HepG2 (cell line): ENCODE results near the gene TMEM63B. TPM values are rescaled to one million over a fixed set of nuclear protein-coding genes. Genes with fewer than 3 reads are reported as not detected.

Source experiments
- ATAC-seq: fragments of 200-7000 bp; cut with Tn5 transposase; 3 replicates; pipeline ENCODE4 v1.9.1; 2020; ENCODE audit warnings: mild to moderate bottlenecking, moderate library complexity
- BruUV-seq: library from RNA; stranded (reverse); fragments of 400-500 nt; replicated peaks from 2 replicates; lab custom pipeline; 2021; lab: Mats Ljungman, UMichigan
- CTCF ChIA-PET: fragments of 300-600 bp; formaldehyde crosslinking; extraction: SDS; loops from one replicate; lab custom pipeline; 2021; ENCODE audit warnings: low total read pairs, inconsistent platforms, low intra/inter-chr PET ratio; lab: Yijun Ruan, JAX
- POLR2A ChIA-PET: fragments of 350-600 bp; sonication (Branson Sonifier 250); formaldehyde crosslinking; loops from one replicate; lab custom pipeline; 2020; ENCODE audit warnings: antibody characterized with exemption, inconsistent platforms; lab: Yijun Ruan, JAX
- DNase-seq: peaks from one replicate; pipeline ENCODE4 v3.0.0-alpha.2; 2015; ENCODE audit warnings: low spot score
- FAIRE-seq: peaks from 3 replicates; lab custom pipeline; 2011; peaks lifted over from hg19 to GRCh38; lab: Jason Lieb, UNC
- H2AFZ ChIP-seq: one replicate; pipeline ENCODE4 v1.6.1; 2011; ENCODE audit warnings: low read length, inconsistent platforms
- H3K27ac ChIP-seq: fragments of 300-600 bp; 3 replicates; pipeline ENCODE4 v1.8.0; 2011; ENCODE audit warnings: mixed run types, mild to moderate bottlenecking, mixed read lengths, low read length, inconsistent platforms; ENCODE audit not compliant: insufficient read depth; ENCODE audit errors: extremely low read length
- H3K27me3 ChIP-seq, 2 experiments: fragments of 200-600 bp in 1 of 2; 2 replicates in 1 of 2; 3 replicates in 1 of 2; pipeline versions ENCODE4 v1.6.0 to v1.8.0; 2011; ENCODE audit warnings: low read length in 2 of 2, mild to moderate bottlenecking in 2 of 2, moderate library complexity in 2 of 2, inconsistent platforms in 1 of 2; ENCODE audit not compliant: insufficient read depth in 2 of 2, control insufficient read depth in 1 of 2
- H3K36me3 ChIP-seq, 2 experiments: fragments of 200-600 bp in 1 of 2; replicated peaks in 1 of 2; 2 replicates in 1 of 2; 3 replicates in 1 of 2; pipeline versions ENCODE4 v1.5.1 to v1.8.0; 2011; ENCODE audit warnings: low read length in 2 of 2, inconsistent platforms in 1 of 2; ENCODE audit not compliant: insufficient read depth in 2 of 2, control insufficient read depth in 1 of 2
- H3K4me1 ChIP-seq: 2 replicates; pipeline ENCODE4 v1.5.1; 2012; ENCODE audit warnings: low read length, inconsistent platforms; ENCODE audit not compliant: insufficient read depth
- H3K4me2 ChIP-seq: 2 replicates; pipeline ENCODE4 v1.6.0; 2011; ENCODE audit warnings: low read depth, low read length, inconsistent platforms
- H3K4me3 ChIP-seq, 3 experiments: fragments of 200-600 bp in 1 of 3; sonication (generic), shearing (Covaris generic) in 1 of 3; replicated peaks in 1 of 3; 2 replicates each; pipeline ENCODE4 v1.5.1; 2011 to 2016; ENCODE audit warnings: low read length in 3 of 3, inconsistent platforms in 2 of 3, low read depth in 2 of 3, mild to moderate bottlenecking in 2 of 3, control low read depth in 1 of 3, mixed read lengths in 1 of 3; ENCODE audit not compliant: insufficient read depth in 1 of 3
- H3K79me2 ChIP-seq: one replicate; pipeline ENCODE4 v1.6.1; 2011; ENCODE audit warnings: low read length, inconsistent platforms; ENCODE audit not compliant: insufficient read depth
- H3K9ac ChIP-seq: 2 replicates; pipeline ENCODE4 v1.6.0; 2011; ENCODE audit warnings: mild to moderate bottlenecking, low read depth, low read length, inconsistent platforms; ENCODE audit not compliant: insufficient read depth
- H3K9me3 ChIP-seq: 2 replicates; pipeline ENCODE4 v1.5.1; 2012; ENCODE audit warnings: mild to moderate bottlenecking, low read length
- H4K20me1 ChIP-seq: 2 replicates; pipeline ENCODE4 v1.6.0; 2011; ENCODE audit warnings: inconsistent platforms, mild to moderate bottlenecking, low read length, moderate library complexity; ENCODE audit not compliant: insufficient read depth
- EEA1 ChIP-seq: sonication (generic); formaldehyde crosslinking; IDR thresholded peaks from 2 replicates; pipeline ENCODE4 v1.5.1; 2020; ENCODE audit warnings: mild to moderate bottlenecking, missing genetic modification reagents, borderline replicate concordance
- PITX1 ChIP-seq: sonication (generic); formaldehyde crosslinking; IDR thresholded peaks from 2 replicates; pipeline ENCODE4 v1.5.1; 2020; ENCODE audit warnings: mild to moderate bottlenecking, missing genetic modification reagents
- RBFOX2 ChIP-seq: fragments of 200-400 bp; formaldehyde crosslinking; IDR thresholded peaks from 2 replicates; pipeline ENCODE4 v1.6.1; 2017; ENCODE audit warnings: low read depth, mild to moderate bottlenecking, low read length
- SNAPC2 ChIP-seq: sonication (generic); formaldehyde crosslinking; IDR thresholded peaks from 2 replicates; pipeline ENCODE4 v1.8.1; 2022; ENCODE audit warnings: mild to moderate bottlenecking, missing genetic modification reagents
- ZNF33A ChIP-seq: sonication (generic); formaldehyde crosslinking; IDR thresholded peaks from 2 replicates; pipeline ENCODE4 v1.5.1; 2020; ENCODE audit warnings: missing genetic modification reagents, mild to moderate bottlenecking, moderate library complexity, borderline replicate concordance
- ZNF547 ChIP-seq: sonication (generic); formaldehyde crosslinking; IDR thresholded peaks from 2 replicates; pipeline ENCODE4 v1.5.1; 2020; ENCODE audit warnings: mild to moderate bottlenecking, missing genetic modification reagents
- ZNF660 ChIP-seq: sonication (generic); formaldehyde crosslinking; IDR thresholded peaks from 2 replicates; pipeline ENCODE4 v1.5.1; 2020; ENCODE audit warnings: mild to moderate bottlenecking, low read depth, missing genetic modification reagents, borderline replicate concordance
- WGBS: methylation state at CpG from one replicate; pipeline ENCODE4 v1.1.6; 2017; ENCODE audit warnings: low lambda C conversion rate; 5-methylcytosine and 5-hydroxymethylcytosine counted together
- in situ Hi-C: cut with HindIII; loops from 2 replicates; pipeline ENCODE4 v1.10.0; 2017; ENCODE audit warnings: low pct_unique_long_range_greater_than_20kb; ENCODE audit not compliant: extremely low pct_ligation_motif_present
- intact Hi-C: fragments of 100-400 bp; cut with micrococcal nuclease; formaldehyde crosslinking; loops from one replicate; pipeline ENCODE4 v1.10.0; 2022; ENCODE audit not compliant: unreplicated experiment
- polyA plus RNA-seq, 8 experiments: library from polyadenylated mRNA; depleted of rRNA in 3 of 8; stranded (reverse) in 7 of 8; unstranded in 1 of 8; fragments of >200 nt; fragmentation: Illumina TruSeq in 4 of 8; extraction: Trizol in 4 of 8; gene quantifications; 2 replicates each; pipeline versions ENCODE4 v1.2.1 to v1.2.3, GENCODE V29; 2011 to 2016; ENCODE audit warnings: low read depth in 4 of 8, missing spikeins in 1 of 8, mixed read lengths in 1 of 8; ENCODE audit not compliant: insufficient read depth in 1 of 8
- total RNA-seq, 5 experiments: library from RNA; depleted of rRNA; stranded (reverse); fragments of >200 nt; fragmentation: Illumina TruSeq; extraction: Trizol; gene quantifications; 2 replicates each; pipeline ENCODE4 v1.2.3, GENCODE V29; 2016; ENCODE audit warnings: low read depth in 1 of 5
- TF ChIP-seq, protein P1 (sequence below): sonication (generic); formaldehyde crosslinking; IDR thresholded peaks from 2 replicates; pipeline ENCODE4 v1.4.0; 2020; ENCODE audit warnings: missing genetic modification reagents

Gene TMEM63B
- total and polyA plus RNA-seq, 2 of the 13 experiments (the other 11 are each of a cell fraction or from before 2014, with no cell fraction given): 27.4 to 75.8 TPM

DNA sequence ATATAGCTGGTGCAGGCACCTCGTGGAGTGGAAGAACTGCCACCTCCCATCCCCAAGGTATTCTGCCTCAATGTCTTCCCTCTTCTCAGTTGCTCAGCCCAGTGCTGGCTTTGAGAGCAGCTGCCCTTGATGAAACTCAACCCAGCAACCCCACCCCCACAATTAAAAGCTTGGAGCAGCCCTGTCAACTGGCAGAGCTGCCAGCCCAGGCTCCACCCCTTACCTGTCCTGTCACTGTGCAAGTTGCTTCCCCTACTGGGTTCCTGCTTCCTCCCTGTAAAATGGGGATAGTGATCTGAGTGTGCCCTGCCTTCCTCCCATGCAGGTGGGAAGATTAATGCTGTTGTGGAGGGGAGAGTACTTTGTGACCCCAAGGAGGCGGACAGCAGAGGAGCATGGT, 4.5 kb downstream of the TMEM63B start:
- FAIRE-seq (no peak), DNase-seq (no peak)
- Histone ChIP-seq H3K9ac (no peak overlapping the region), H3K4me1 (peaks cover 57% of the 10 kb centered on the region), H3K27ac (no peak overlapping the region), H2AFZ (no peak overlapping the region), H3K79me2 (peaks cover 44% of the 10 kb centered on the region), H4K20me1 (peaks cover 7% of the 10 kb centered on the region), H3K27me3 (no peaks in the 10 kb centered on the region; a peak in 1 of 5 replicates), H3K4me2 (no peak overlapping the region), H3K9me3 (no peaks in the 10 kb centered on the region), H3K4me3 (no peak overlapping the region), H3K36me3 (peaks cover 5 to 23% of the 10 kb centered on the region in 2 experiments)
- intact Hi-C loops: loop anchor here (5.0 kb wide), 1 partner anchor 35 kb away; no protein-coding TSS in a partner anchor
- no TSS peak for BruUV-seq
- in situ Hi-C loops: no loop called here
- WGBS: 96% methylated on average over 2 of the region's 2 CpGs
- POLR2A ChIA-PET: interaction anchor here (1.2 to 3.7 kb wide), 6 partner anchors 12 to 115 kb away, joined by 3 to 16 read pairs (median 10); partner anchors contain the start of gene HSP90AB1
- TF ChIP-seq RBFOX2: no peak
- no peak for TF ChIP-seq ZNF660 (CRISPR knock-in tag)
- no peak for TF ChIP-seq SNAPC2 (CRISPR knock-in tag)
- no peak for TF ChIP-seq ZNF33A (CRISPR knock-in tag)
- TF ChIP-seq ZNF547 (CRISPR knock-in tag): no peak
- TF ChIP-seq, protein P1, sequence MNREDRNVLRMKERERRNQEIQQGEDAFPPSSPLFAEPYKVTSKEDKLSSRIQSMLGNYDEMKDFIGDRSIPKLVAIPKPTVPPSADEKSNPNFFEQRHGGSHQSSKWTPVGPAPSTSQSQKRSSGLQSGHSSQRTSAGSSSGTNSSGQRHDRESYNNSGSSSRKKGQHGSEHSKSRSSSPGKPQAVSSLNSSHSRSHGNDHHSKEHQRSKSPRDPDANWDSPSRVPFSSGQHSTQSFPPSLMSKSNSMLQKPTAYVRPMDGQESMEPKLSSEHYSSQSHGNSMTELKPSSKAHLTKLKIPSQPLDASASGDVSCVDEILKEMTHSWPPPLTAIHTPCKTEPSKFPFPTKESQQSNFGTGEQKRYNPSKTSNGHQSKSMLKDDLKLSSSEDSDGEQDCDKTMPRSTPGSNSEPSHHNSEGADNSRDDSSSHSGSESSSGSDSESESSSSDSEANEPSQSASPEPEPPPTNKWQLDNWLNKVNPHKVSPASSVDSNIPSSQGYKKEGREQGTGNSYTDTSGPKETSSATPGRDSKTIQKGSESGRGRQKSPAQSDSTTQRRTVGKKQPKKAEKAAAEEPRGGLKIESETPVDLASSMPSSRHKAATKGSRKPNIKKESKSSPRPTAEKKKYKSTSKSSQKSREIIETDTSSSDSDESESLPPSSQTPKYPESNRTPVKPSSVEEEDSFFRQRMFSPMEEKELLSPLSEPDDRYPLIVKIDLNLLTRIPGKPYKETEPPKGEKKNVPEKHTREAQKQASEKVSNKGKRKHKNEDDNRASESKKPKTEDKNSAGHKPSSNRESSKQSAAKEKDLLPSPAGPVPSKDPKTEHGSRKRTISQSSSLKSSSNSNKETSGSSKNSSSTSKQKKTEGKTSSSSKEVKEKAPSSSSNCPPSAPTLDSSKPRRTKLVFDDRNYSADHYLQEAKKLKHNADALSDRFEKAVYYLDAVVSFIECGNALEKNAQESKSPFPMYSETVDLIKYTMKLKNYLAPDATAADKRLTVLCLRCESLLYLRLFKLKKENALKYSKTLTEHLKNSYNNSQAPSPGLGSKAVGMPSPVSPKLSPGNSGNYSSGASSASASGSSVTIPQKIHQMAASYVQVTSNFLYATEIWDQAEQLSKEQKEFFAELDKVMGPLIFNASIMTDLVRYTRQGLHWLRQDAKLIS (CRISPR knock-in tag): no peak
- no peak for TF ChIP-seq PITX1 (CRISPR knock-in tag)
- TF ChIP-seq EEA1: no peak
- TF ChIP-seq, all 625 proteins: peak for 0
- CTCF ChIA-PET: no interaction called here
- ATAC-seq: no peak
